Measurements from ENCODE around the gene FIZ1.

GRCh38 chr19:55590617-55591016 is 8.7 kb downstream of the FIZ1 start:
- TF ChIP-seq CTCF (IDR thresholded peaks at IDR 0.05) (no peak), POLR2A (IDR thresholded peaks at IDR 0.05) (no peak)

Data from thyroid gland (tissue), 4 donors.